HCT116 (cell line): Measurements from ENCODE around the gene SPRR2E. TPM values are rescaled to one million over a fixed set of nuclear protein-coding genes. Genes with fewer than 3 reads are reported as not detected.
A peak's percentile ranks its signal among the peaks of the same experiment; 100 is the strongest.

Source experiments
- ATAC-seq: fragments of 200-7000 bp; cut with Tn5 transposase; 2 replicates; pipeline ENCODE4 v1.9.1; 2020; ENCODE audit warnings: mild to moderate bottlenecking, moderate library complexity
- BruUV-seq: library from RNA; stranded (reverse); fragments of 400-500 nt; replicated peaks from 2 replicates; lab custom pipeline; 2021; lab: Mats Ljungman, UMichigan
- CTCF ChIA-PET: fragments of 300-600 bp; sonication (Branson Sonifier 250); formaldehyde crosslinking; loops from one replicate; lab custom pipeline; 2021; ENCODE audit warnings: antibody characterized with exemption; lab: Charles Lee
- POLR2A ChIA-PET: fragments of 300-600, 350-600 bp; sonication (Branson Sonifier 250); formaldehyde crosslinking; loops from one replicate; lab custom pipeline; 2021; ENCODE audit warnings: antibody characterized with exemption; lab: Charles Lee
- RAD21 ChIA-PET, 2 experiments: fragments of 300-600 bp; sonication (Branson Sonifier 250); formaldehyde crosslinking; loops; one replicate each; lab custom pipeline; 2023; ENCODE audit warnings: low total read pairs in 2 of 2; ENCODE audit not compliant: uncharacterized antibody in 2 of 2, unreplicated experiment in 2 of 2, low non-redundant PET in 1 of 2; lab: Charles Lee
- DNase-seq: peaks from one replicate; pipeline ENCODE4 v3.0.0-alpha.2; 2010; ENCODE audit warnings: low read depth, low spot score
- H2AFZ ChIP-seq: fragments of 200-600 bp; shearing (Covaris generic), sonication (generic); 2 replicates; pipeline ENCODE4 v1.6.1; 2017; ENCODE audit warnings: low read depth, mixed run types, mixed read lengths, antibody characterized with exemption, low read length; ENCODE audit not compliant: poor library complexity, severe bottlenecking
- H3K27ac ChIP-seq: 2 replicates; pipeline ENCODE4 v1.5.1; 2012; ENCODE audit warnings: low read depth, low read length
- H3K27me3 ChIP-seq: fragments of 200-600 bp; sonication (generic); 2 replicates; pipeline ENCODE4 v1.6.1; 2016; ENCODE audit warnings: mixed run types, low read length, mixed read lengths; ENCODE audit not compliant: insufficient read depth
- H3K36me3 ChIP-seq, 2 experiments: fragments of 200-500 bp in 1 of 2; fragments of 200-600 bp in 1 of 2; sonication (Bioruptor generic) in 1 of 2; sonication (generic) in 1 of 2; 2 replicates each; pipeline versions ENCODE4 v1.5.1 to v1.6.1; 2014 to 2016; ENCODE audit warnings: low read length in 2 of 2, inconsistent platforms in 1 of 2, mixed read lengths in 1 of 2, mixed run types in 1 of 2; ENCODE audit not compliant: insufficient read depth in 2 of 2, control insufficient read depth in 1 of 2
- H3K4me1 ChIP-seq, 2 experiments: fragments of 200-600 bp in 1 of 2; sonication (generic) in 1 of 2; 2 replicates each; pipeline versions ENCODE4 v1.5.1 to v1.6.1; 2012 to 2017; ENCODE audit warnings: low read length in 2 of 2, inconsistent platforms in 1 of 2, mild to moderate bottlenecking in 1 of 2, mixed read lengths in 1 of 2, mixed run types in 1 of 2, moderate library complexity in 1 of 2; ENCODE audit not compliant: insufficient read depth in 2 of 2, control insufficient read depth in 1 of 2
- H3K4me2 ChIP-seq: fragments of 200-600 bp; sonication (generic); 2 replicates; pipeline ENCODE4 v1.6.1; 2017; ENCODE audit warnings: mixed run types, low read length, mixed read lengths
- H3K4me3 ChIP-seq, 2 experiments: fragments of 200-600 bp in 1 of 2; sonication (generic) in 1 of 2; replicated peaks in 1 of 2; 2 replicates each; pipeline ENCODE4 v1.5.1; 2011 to 2016; ENCODE audit warnings: low read length in 2 of 2, control low read depth in 1 of 2, low read depth in 1 of 2, mild to moderate bottlenecking in 1 of 2, mixed read lengths in 1 of 2, mixed run types in 1 of 2
- H3K79me2 ChIP-seq: fragments of 200-600 bp; sonication (generic); 2 replicates; pipeline ENCODE4 v1.6.1; 2017; ENCODE audit warnings: mild to moderate bottlenecking, mixed run types, low read length, moderate library complexity, mixed read lengths; ENCODE audit not compliant: insufficient read depth
- H3K9ac ChIP-seq: fragments of 200-600 bp; sonication (generic); 2 replicates; pipeline ENCODE4 v1.6.1; 2016; ENCODE audit warnings: low read length, mixed read lengths
- H3K9me2 ChIP-seq: fragments of 200-600 bp; sonication (generic), shearing (Covaris generic); 2 replicates; pipeline ENCODE4 v1.6.1; 2017; ENCODE audit warnings: mixed run types, mild to moderate bottlenecking, moderate library complexity; ENCODE audit not compliant: insufficient read depth
- H3K9me3 ChIP-seq, 2 experiments: fragments of 200-500 bp in 1 of 2; fragments of 200-600 bp in 1 of 2; sonication (Bioruptor generic) in 1 of 2; sonication (generic) in 1 of 2; 2 replicates each; pipeline ENCODE4 v1.6.1; 2014 to 2017; ENCODE audit warnings: low read length in 2 of 2, mixed read lengths in 2 of 2, inconsistent platforms in 1 of 2, low read depth in 1 of 2, mild to moderate bottlenecking in 1 of 2, mixed run types in 1 of 2, moderate library complexity in 1 of 2; ENCODE audit not compliant: control insufficient read depth in 1 of 2, insufficient read depth in 1 of 2
- H4K20me1 ChIP-seq: fragments of 200-600 bp; sonication (generic), shearing (Covaris generic); 2 replicates; pipeline ENCODE4 v1.6.1; 2017; ENCODE audit warnings: mixed run types, mild to moderate bottlenecking, moderate library complexity; ENCODE audit not compliant: insufficient read depth
- CBX3 ChIP-seq: IDR thresholded peaks from 2 replicates; pipeline ENCODE4 v1.6.1; 2012; ENCODE audit warnings: low read depth
- CEBPB ChIP-seq: IDR thresholded peaks from 2 replicates; pipeline ENCODE4 v1.6.1; 2012; ENCODE audit warnings: low read depth
- CTCF ChIP-seq, 3 experiments: fragments of 200-600 bp in 1 of 3; sonication (generic) in 1 of 3; IDR thresholded peaks in 2 of 3; conservative IDR thresholded peaks in 1 of 3; 2 replicates each; pipeline ENCODE4 v1.5.1; 2012 to 2017; ENCODE audit warnings: low read depth in 2 of 3, low read length in 2 of 3, antibody characterized with exemption in 1 of 3, borderline replicate concordance in 1 of 3, control low read depth in 1 of 3, mild to moderate bottlenecking in 1 of 3, mixed read lengths in 1 of 3, mixed run types in 1 of 3, moderate library complexity in 1 of 3; ENCODE audit not compliant: insufficient read depth in 1 of 3
- EZH2 ChIP-seq: fragments of 200-600 bp; sonication (generic); IDR thresholded peaks from 2 replicates; pipeline ENCODE4 v1.6.1; 2017; ENCODE audit warnings: antibody characterized with exemption, mixed run types
- FOSL1 ChIP-seq: IDR thresholded peaks from 2 replicates; pipeline ENCODE4 v1.6.1; 2012; ENCODE audit warnings: low read depth
- JUND ChIP-seq: IDR thresholded peaks from 2 replicates; pipeline ENCODE4 v1.6.1; 2012
- MAX ChIP-seq: IDR thresholded peaks from 2 replicates; pipeline ENCODE4 v1.6.1; 2012
- POLR2AphosphoS5 ChIP-seq: IDR thresholded peaks from 2 replicates; pipeline ENCODE4 v1.6.1; 2011; ENCODE audit warnings: mild to moderate bottlenecking, low read depth, low read length, moderate library complexity
- SIN3A ChIP-seq: IDR thresholded peaks from 2 replicates; pipeline ENCODE4 v1.6.1; 2012; ENCODE audit warnings: low read depth
- SP1 ChIP-seq: IDR thresholded peaks from 2 replicates; pipeline ENCODE4 v1.6.1; 2012; ENCODE audit warnings: low read depth
- SRF ChIP-seq: IDR thresholded peaks from 2 replicates; pipeline ENCODE4 v1.6.1; 2012; ENCODE audit warnings: low read depth
- YY1 ChIP-seq: IDR thresholded peaks from 2 replicates; pipeline ENCODE4 v1.6.1; 2011; ENCODE audit warnings: low read length, low read depth, moderate library complexity, mild to moderate bottlenecking; ENCODE audit not compliant: insufficient replicate concordance; ENCODE audit errors: extremely low read depth
- ZFX ChIP-seq: fragments of 450-650 bp; IDR thresholded peaks from 2 replicates; pipeline ENCODE4 v1.6.1; 2017
- intact Hi-C: fragments of 100-400 bp; cut with micrococcal nuclease; formaldehyde crosslinking; loops from 2 replicates; pipeline ENCODE4 v1.10.0; 2022
- total RNA-seq: library from RNA; stranded (reverse); gene quantifications from one replicate; pipeline ENCODE4 v1.2.1, GENCODE V29; 2021; ENCODE audit not compliant: unreplicated experiment

The SPRR2E gene
- total RNA-seq, 1 experiment from 2014 or later: not detected

- Histone ChIP-seq H3K4me2 (peak overlapping the region; percentile 60), H3K9me3 (no peaks in the 10 kb centered on the region), H3K36me3 (no peaks in the 10 kb centered on the region), H3K79me2 (no peaks in the 10 kb centered on the region), H3K9me2 (no peaks in the 10 kb centered on the region), H3K4me3 (0 out of 4 replicates have a peak overlapping the region, but pooled peaks of 1 of the 2 experiments have one; percentile 15), H3K27me3 (no peaks in the 10 kb centered on the region), H3K27ac (peak overlapping the region; percentile 53; the same call in 1 of the 2 replicates), H3K9ac (no peak overlapping the region), H3K4me1 (peaks cover 9 to 20% of the 10 kb centered on the region in 2 experiments; a peak in 3 of 4 replicates), H4K20me1 (no peaks in the 10 kb centered on the region), H2AFZ (peak overlapping the region; percentile 52)
- peak; percentile 91 for ATAC-seq
- no TSS peak for BruUV-seq
- RAD21 ChIA-PET: no interaction called here
- intact Hi-C loops: no loop called here
- TF ChIP-seq ZFX: no peak
- TF ChIP-seq YY1: peak; percentile 5
- TF ChIP-seq CEBPB: peak; percentile 77
- TF ChIP-seq MAX: peak; percentile 51
- TF ChIP-seq CBX3: peak; percentile 49; the same call in 1 of the 2 replicates
- TF ChIP-seq POLR2AphosphoS5: peak; percentile 21; the same call in 1 of the 2 replicates
- 0 out of 2 replicates have a peak, but pooled peaks have one; percentile 26 for TF ChIP-seq SRF
- TF ChIP-seq EZH2: no peak
- TF ChIP-seq CTCF (IDR thresholded peaks at IDR 0.05 in 2 of 3, conservative IDR thresholded peaks at IDR 0.05 in 1 of 3; ENCODE audit: borderline replicate concordance in 1 of 3, insufficient read depth in 1 of 3, low read depth in 2 of 3, low read length in 2 of 3): no peak
- peak; percentile 65 for TF ChIP-seq SP1
- TF ChIP-seq FOSL1: peak; percentile 75
- 0 out of 2 replicates have a peak, but pooled peaks have one; percentile 27 for TF ChIP-seq SIN3A
- peak; percentile 78 for TF ChIP-seq JUND
- CTCF ChIA-PET: no interaction called here
- POLR2A ChIA-PET: no interaction called here
- DNase-seq: peak; percentile 81
Observed at GRCh38 chr1:153100245-153100644, 5.9 kb upstream of the SPRR2E start.
